Gastroesophageal sphincter (tissue), 3 donors: ENCODE data around the gene ABCG4.
"Not testable (repeated sequence)": the region's sequence is repeated elsewhere in the genome, so short reads cannot be mapped to it uniquely, and the experiment has no call there.

ENCODE experiments used
- CTCF ChIP-seq, 4 experiments: fragments of 200-600 bp in 2 of 4; fragments of 450-650 bp in 2 of 4; sonication (generic) in 1 of 4; IDR thresholded peaks; one replicate each; pipeline ENCODE4 v1.5.1; 2017 to 2019; ENCODE audit warnings: antibody characterized with exemption in 4 of 4, mild to moderate bottlenecking in 2 of 4, moderate library complexity in 2 of 4
- POLR2A ChIP-seq, 2 donors: fragments of 450-650 bp; IDR thresholded peaks; one replicate each; pipeline ENCODE4 v1.6.1; 2017; ENCODE audit warnings: antibody characterized with exemption in 2 of 2, mild to moderate bottlenecking in 2 of 2, moderate library complexity in 1 of 2

GRCh38 chr11:119103161-119103664 lies 45.6 kb upstream of the ABCG4 start:
- TF ChIP-seq POLR2A, CTCF (IDR thresholded peaks at IDR 0.05): not testable (repeated sequence)
